DOHH2 (cell line): Measurements from ENCODE around the gene MEIS3.

Source experiments
- EZH2phosphoT487 ChIP-seq: fragments of 200-600 bp; sonication (generic); IDR thresholded peaks from 2 replicates; pipeline ENCODE4 v1.6.1; 2017; ENCODE audit warnings: borderline replicate concordance, mild to moderate bottlenecking, antibody characterized with exemption, low read length, moderate library complexity, mixed read lengths
- TF ChIP-seq, protein P1 (sequence below): fragments of 200-600 bp; sonication (generic); IDR thresholded peaks from one replicate; pipeline ENCODE4 v1.5.1; 2014; ENCODE audit warnings: antibody characterized with exemption, mild to moderate bottlenecking, low read depth, low read length; ENCODE audit not compliant: poor library complexity, severe bottlenecking

DNA sequence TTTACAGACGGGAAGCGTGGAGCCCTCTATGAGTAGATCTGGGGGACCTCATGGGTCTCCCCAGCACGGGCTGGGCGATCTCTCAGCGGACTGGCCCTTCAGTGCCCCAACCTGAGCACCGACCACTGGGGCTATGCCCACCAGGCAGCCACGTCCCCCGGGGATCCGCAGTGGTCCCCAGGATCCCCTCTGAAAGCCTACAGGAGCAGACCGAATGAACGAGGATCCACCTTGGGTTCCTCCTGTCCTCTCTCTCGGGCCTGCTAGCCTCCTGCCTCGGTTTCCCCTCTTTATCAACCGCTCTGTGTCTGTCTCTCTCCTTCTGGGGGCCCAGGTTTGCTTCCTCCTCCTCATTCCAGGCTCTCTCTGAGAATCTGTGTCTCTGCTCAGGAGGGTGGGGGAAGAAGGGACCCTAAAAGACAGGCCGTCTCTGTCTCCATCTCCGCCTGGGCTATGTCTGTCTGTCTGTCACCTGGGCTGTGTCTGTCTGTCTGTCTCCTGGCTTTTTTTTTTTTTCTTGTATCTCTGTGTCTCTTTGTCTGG, 2.0 kb upstream of the MEIS3 start:
- TF ChIP-seq, protein P1, sequence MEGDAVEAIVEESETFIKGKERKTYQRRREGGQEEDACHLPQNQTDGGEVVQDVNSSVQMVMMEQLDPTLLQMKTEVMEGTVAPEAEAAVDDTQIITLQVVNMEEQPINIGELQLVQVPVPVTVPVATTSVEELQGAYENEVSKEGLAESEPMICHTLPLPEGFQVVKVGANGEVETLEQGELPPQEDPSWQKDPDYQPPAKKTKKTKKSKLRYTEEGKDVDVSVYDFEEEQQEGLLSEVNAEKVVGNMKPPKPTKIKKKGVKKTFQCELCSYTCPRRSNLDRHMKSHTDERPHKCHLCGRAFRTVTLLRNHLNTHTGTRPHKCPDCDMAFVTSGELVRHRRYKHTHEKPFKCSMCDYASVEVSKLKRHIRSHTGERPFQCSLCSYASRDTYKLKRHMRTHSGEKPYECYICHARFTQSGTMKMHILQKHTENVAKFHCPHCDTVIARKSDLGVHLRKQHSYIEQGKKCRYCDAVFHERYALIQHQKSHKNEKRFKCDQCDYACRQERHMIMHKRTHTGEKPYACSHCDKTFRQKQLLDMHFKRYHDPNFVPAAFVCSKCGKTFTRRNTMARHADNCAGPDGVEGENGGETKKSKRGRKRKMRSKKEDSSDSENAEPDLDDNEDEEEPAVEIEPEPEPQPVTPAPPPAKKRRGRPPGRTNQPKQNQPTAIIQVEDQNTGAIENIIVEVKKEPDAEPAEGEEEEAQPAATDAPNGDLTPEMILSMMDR: no peak
- TF ChIP-seq EZH2phosphoT487: no peak
